ENCODE results near the gene DOCK4.

DOCK4 gene

GRCh38 chr7:112105584-112106530 lies 100.3 kb downstream of the DOCK4 start:
- no peak for DNase-seq

- peak; percentile 9 for DNase-seq
Measured at GRCh38 chr7:112104120-112104519, 102.1 kb downstream of the DOCK4 start.

- DNase-seq, result no peak
Measured at GRCh38 chr7:112103246-112103645, 103.0 kb downstream of the DOCK4 start.

GRCh38 chr7:112101201-112101846 lies 104.9 kb downstream of the DOCK4 start:
- DNase-seq, result no peak

- no peak for DNase-seq
Measured at GRCh38 chr7:112097524-112097923, 108.7 kb downstream of the DOCK4 start.

GRCh38 chr7:112093409-112093808 lies 112.8 kb downstream of the DOCK4 start:
- DNase-seq, result no peak

GRCh38 chr7:112092709-112093395 lies 113.3 kb downstream of the DOCK4 start:
- DNase-seq, result no peak

GRCh38 chr7:112092306-112092705 lies 113.9 kb downstream of the DOCK4 start:
- DNase-seq, result no peak

GRCh38 chr7:112091768-112092167 lies 114.4 kb downstream of the DOCK4 start:
- no peak for DNase-seq

- DNase-seq, result no peak
Measured at GRCh38 chr7:112089551-112089950, 116.6 kb downstream of the DOCK4 start.

- no peak for DNase-seq
Measured at GRCh38 chr7:112088484-112089016, 117.6 kb downstream of the DOCK4 start.

- DNase-seq, result no peak
Measured at GRCh38 chr7:112086496-112087254, 119.5 kb downstream of the DOCK4 start.

GRCh38 chr7:112084520-112084971 lies 121.7 kb downstream of the DOCK4 start:
- no peak for DNase-seq

GRCh38 chr7:112083776-112084355 lies 122.3 kb downstream of the DOCK4 start:
- DNase-seq, result no peak

GRCh38 chr7:112082306-112082705 lies 123.9 kb downstream of the DOCK4 start:
- no peak for DNase-seq

GRCh38 chr7:112081778-112082177 lies 124.4 kb downstream of the DOCK4 start:
- DNase-seq, result no peak

- DNase-seq, result no peak
Measured at GRCh38 chr7:112080978-112081377, 125.2 kb downstream of the DOCK4 start.

- no peak for DNase-seq
Measured at GRCh38 chr7:112080441-112080840, 125.8 kb downstream of the DOCK4 start.

GRCh38 chr7:112079673-112080072 lies 126.5 kb downstream of the DOCK4 start:
- DNase-seq, result no peak

GRCh38 chr7:112079122-112079521 lies 127.1 kb downstream of the DOCK4 start:
- no peak for DNase-seq

GRCh38 chr7:112076324-112076723 lies 129.9 kb downstream of the DOCK4 start:
- DNase-seq, result no peak

GRCh38 chr7:112074464-112074863 lies 131.7 kb downstream of the DOCK4 start:
- DNase-seq, result no peak
